Esophagus muscularis mucosa (tissue), 4 donors: ENCODE measurements around the gene RPL18A. TPM values are rescaled to one million over a fixed set of nuclear protein-coding genes. Genes with fewer than 3 reads are reported as not detected.

Source experiments
- DNase-seq: peaks from one replicate; pipeline ENCODE4 v3.0.0-alpha.2; 2017; ENCODE audit errors: extremely low spot score
- H3K27ac ChIP-seq, 4 donors: fragments of 200-600 bp; sonication (generic); replicated peaks in 1 of 4; 1 replicate in 3 of 4; 2 replicates in 1 of 4; pipeline ENCODE4 v1.5.1; 2016 to 2019; ENCODE audit warnings: mild to moderate bottlenecking in 1 of 4
- H3K27me3 ChIP-seq, 4 donors: fragments of 200-600 bp; sonication (generic); one replicate each; pipeline versions ENCODE4 v1.5.1 to v1.6.0; 2016 to 2019
- H3K36me3 ChIP-seq, 4 donors: fragments of 200-600 bp; sonication (generic); one replicate each; pipeline ENCODE4 v1.5.1; 2016 to 2019
- H3K4me1 ChIP-seq, 4 donors: fragments of 200-600 bp; sonication (generic); one replicate each; pipeline ENCODE4 v1.5.1; 2016 to 2019
- H3K4me3 ChIP-seq, 4 donors: fragments of 200-600 bp; sonication (generic); 1 replicate in 2 of 4; 2 replicates in 2 of 4; pipeline ENCODE4 v1.5.1; 2016 to 2019; ENCODE audit warnings: mild to moderate bottlenecking in 4 of 4, moderate library complexity in 1 of 4
- H3K9me3 ChIP-seq, 4 donors: fragments of 200-600 bp; sonication (generic); 1 replicate in 3 of 4; 2 replicates in 1 of 4; pipeline ENCODE4 v1.5.1; 2016 to 2019
- EP300 ChIP-seq: sonication (generic); formaldehyde crosslinking; IDR thresholded peaks from one replicate; pipeline ENCODE4 v1.6.1; 2017; ENCODE audit warnings: antibody characterized with exemption
- POLR2A ChIP-seq: fragments of 450-650 bp; IDR thresholded peaks from one replicate; pipeline ENCODE4 v1.6.1; 2017; ENCODE audit warnings: antibody characterized with exemption, moderate library complexity, mild to moderate bottlenecking, low read depth
- POLR2AphosphoS5 ChIP-seq, 2 donors: sonication (generic); formaldehyde crosslinking; IDR thresholded peaks; one replicate each; pipeline ENCODE4 v1.6.1; 2017; ENCODE audit warnings: antibody characterized with exemption in 2 of 2
- WGBS: methylation state at CpG from one replicate; pipeline ENCODE4 v1.1.5; 2018; 5-methylcytosine and 5-hydroxymethylcytosine counted together
- intact Hi-C: fragments of 100-400 bp; cut with DNase I; formaldehyde crosslinking; loops from one replicate; pipeline ENCODE4 v1.15.1; 2023
- small RNA-seq, 3 donors: library from RNA; depleted of rRNA; stranded (forward); fragments of <200 nt; gene quantifications; one replicate each; pipeline ENCODE3, GENCODE V24; 2016
- total RNA-seq, 4 donors: library from RNA; depleted of rRNA; stranded (reverse); fragments of >200 nt; gene quantifications; one replicate each; pipeline versions ENCODE4 v1.1.0 to v1.2.1, GENCODE V29; 2016
- TF ChIP-seq, protein P1 (sequence below), 3 experiments: fragments of 200-600 bp in 2 of 3; fragments of 450-650 bp in 1 of 3; sonication (generic) in 2 of 3; IDR thresholded peaks; one replicate each; pipeline ENCODE4 v1.5.1; 2017 to 2019; ENCODE audit warnings: antibody characterized with exemption in 3 of 3, mild to moderate bottlenecking in 2 of 3, moderate library complexity in 1 of 3

Gene RPL18A
- total RNA-seq, 4 donors from 2014 or later = 1,042 to 1,624 (median 1,374) TPM

DNA sequence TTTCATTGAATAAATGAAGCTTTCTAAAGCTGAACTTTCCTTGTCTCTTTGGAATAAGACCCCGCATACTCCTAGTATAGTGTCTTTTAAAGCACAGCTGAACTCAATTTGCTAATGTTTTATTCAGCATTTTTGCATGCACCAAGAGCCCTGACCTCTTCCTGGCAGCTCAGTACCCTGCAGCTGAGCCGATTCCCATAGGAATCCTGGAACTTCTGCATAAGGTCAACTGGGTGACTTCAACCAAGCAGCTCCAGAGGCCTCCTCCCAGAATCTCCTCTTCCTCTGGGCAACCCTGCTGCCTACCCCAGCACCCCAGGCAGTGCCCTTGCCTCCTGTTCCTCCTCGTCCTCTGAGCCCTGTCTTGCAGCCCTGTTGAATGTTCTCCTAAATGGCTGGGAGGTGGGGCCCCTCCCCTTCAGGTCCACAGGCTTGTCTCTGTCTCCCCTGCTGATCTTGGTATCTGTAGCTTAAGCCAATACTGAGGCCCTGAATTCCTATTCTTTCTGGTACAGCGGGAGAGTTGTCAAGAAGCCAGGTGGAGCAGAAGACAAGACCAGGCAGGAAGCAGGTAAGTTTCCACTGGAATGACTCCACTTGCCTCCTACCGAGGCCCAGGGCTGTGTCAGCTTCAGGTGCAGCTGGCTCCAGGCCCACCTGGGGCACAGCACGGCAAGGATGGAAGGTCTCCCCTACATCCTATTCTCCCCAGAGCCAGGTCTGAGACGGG is 49.5 kb downstream of the RPL18A start:
- no peaks in the 10 kb centered on the region for H3K4me1 ChIP-seq
- H3K27me3 ChIP-seq = peaks cover 0 to 42% (median 0%) of the 10 kb centered on the region in 4 donors
- no peaks in the 10 kb centered on the region for H3K36me3 ChIP-seq
- no peak for TF ChIP-seq EP300
- no peak for TF ChIP-seq POLR2AphosphoS5 (IDR thresholded peaks at IDR 0.05)
- no peak for TF ChIP-seq POLR2A
- TF ChIP-seq, protein P1, sequence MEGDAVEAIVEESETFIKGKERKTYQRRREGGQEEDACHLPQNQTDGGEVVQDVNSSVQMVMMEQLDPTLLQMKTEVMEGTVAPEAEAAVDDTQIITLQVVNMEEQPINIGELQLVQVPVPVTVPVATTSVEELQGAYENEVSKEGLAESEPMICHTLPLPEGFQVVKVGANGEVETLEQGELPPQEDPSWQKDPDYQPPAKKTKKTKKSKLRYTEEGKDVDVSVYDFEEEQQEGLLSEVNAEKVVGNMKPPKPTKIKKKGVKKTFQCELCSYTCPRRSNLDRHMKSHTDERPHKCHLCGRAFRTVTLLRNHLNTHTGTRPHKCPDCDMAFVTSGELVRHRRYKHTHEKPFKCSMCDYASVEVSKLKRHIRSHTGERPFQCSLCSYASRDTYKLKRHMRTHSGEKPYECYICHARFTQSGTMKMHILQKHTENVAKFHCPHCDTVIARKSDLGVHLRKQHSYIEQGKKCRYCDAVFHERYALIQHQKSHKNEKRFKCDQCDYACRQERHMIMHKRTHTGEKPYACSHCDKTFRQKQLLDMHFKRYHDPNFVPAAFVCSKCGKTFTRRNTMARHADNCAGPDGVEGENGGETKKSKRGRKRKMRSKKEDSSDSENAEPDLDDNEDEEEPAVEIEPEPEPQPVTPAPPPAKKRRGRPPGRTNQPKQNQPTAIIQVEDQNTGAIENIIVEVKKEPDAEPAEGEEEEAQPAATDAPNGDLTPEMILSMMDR (IDR thresholded peaks at IDR 0.05) = no peak
- DNase-seq = no peak
- WGBS = 71% methylated on average over 6 of the region's 7 CpGs
- H3K27ac ChIP-seq = no peak overlapping the region
- intact Hi-C loops = no loop called here
- H3K9me3 ChIP-seq = peaks cover 0 to 31% (median 20%) of the 10 kb centered on the region in 4 donors
- no peak overlapping the region for H3K4me3 ChIP-seq

DNA sequence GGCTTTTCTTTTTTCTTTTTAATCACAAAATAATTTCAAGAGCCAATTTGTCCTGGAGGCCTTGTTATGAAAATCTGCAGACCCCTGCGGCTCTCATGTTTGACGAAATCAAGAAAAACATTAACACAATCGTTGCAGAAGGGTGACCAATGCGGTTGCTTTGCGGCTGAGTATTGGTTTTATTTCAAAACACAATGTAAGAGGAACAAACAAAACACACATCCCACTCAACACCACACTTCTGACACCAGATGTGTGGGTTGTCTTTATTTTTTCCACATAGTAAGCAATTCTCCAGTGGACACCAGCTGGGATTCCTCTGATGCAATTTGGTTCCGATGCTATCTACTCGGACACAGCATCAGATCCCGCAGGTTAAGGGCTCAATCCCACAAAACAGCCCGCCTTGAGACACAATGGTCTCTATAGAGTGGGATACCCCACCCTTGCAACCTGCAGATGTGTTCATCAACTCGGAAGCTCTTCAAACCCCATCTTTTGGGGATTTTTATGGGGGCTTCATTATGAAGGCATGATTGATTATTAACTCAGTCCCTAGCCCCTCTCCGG is 51.2 kb downstream of the RPL18A start:
- H3K27ac ChIP-seq = no peak overlapping the region
- no peaks in the 10 kb centered on the region for H3K36me3 ChIP-seq
- H3K4me1 ChIP-seq = no peaks in the 10 kb centered on the region
- peaks cover 0 to 48% (median 0%) of the 10 kb centered on the region in 4 donors for H3K27me3 ChIP-seq
- H3K9me3 ChIP-seq = peaks cover 0 to 31% (median 20%) of the 10 kb centered on the region in 4 donors
- no peak overlapping the region for H3K4me3 ChIP-seq
- intact Hi-C loops = no loop called here
- DNase-seq = no peak
- TF ChIP-seq EP300 (no peak), POLR2A (no peak), POLR2AphosphoS5 (IDR thresholded peaks at IDR 0.05) (no peak)
- TF ChIP-seq, protein P1 (IDR thresholded peaks at IDR 0.05) = no peak
- WGBS = 76% methylated on average over 11 of the region's 11 CpGs

Small RNA genes lying within 50 kb of the gene (small RNA-seq; reads per million reads assigned to genes)
- 0 reads per million in 3 donors for gene SNORA68

Other genes with a start within 250 kb of the RPL18A start
- under 1 TPM; under 0.01 to 0.23 (median 0.18) TPM for gene UNC13A, start 171.6 kb upstream of the RPL18A start, total RNA-seq
- 10 to 100 TPM; 24.1 to 50.9 (median 35.9) TPM for gene MAP1S, start 140.4 kb upstream of the RPL18A start, total RNA-seq
- 1 to 10 TPM; 1.6 to 2.9 (median 1.9) TPM for gene FCHO1, start 108.4 kb upstream of the RPL18A start, total RNA-seq
- under 1 TPM; 0.33 to 0.84 (median 0.62) TPM for gene B3GNT3, start 64.8 kb upstream of the RPL18A start, total RNA-seq
- not detected for gene INSL3, start 38.4 kb upstream of the RPL18A start, total RNA-seq
- gene JAK3, start 11.9 kb upstream of the RPL18A start, total RNA-seq = 1 to 10 TPM; 2.1 to 8.9 (median 3.4) TPM
- gene SLC5A5, start 12.0 kb downstream of the RPL18A start, total RNA-seq = under 1 TPM in 1 of 4 donors, not detected in 3; 0.17 TPM
- gene CCDC124, start 73.1 kb downstream of the RPL18A start, total RNA-seq = 10 to 100 TPM; 51.2 to 97.4 (median 74.3) TPM
- gene KCNN1, start 107.2 kb downstream of the RPL18A start, total RNA-seq = under 1 TPM in 2 of 4 donors, not detected in 2; 0.17 to 0.23 TPM
- 10 to 100 TPM; 30.6 to 69.2 (median 62.5) TPM for gene ARRDC2, start 148.3 kb downstream of the RPL18A start, total RNA-seq
- 1 to 10 TPM in 1 of 4 donors, under 1 TPM in 3; 0.42 to 2.0 (median 0.83) TPM for gene IL12RB1, start 227.0 kb downstream of the RPL18A start, total RNA-seq
- 1 to 10 TPM; 5.0 to 8.5 (median 6.4) TPM for gene MAST3, start 237.9 kb downstream of the RPL18A start, total RNA-seq